ENCODE measurements around the gene SH2D6. TPM values are rescaled to one million over a fixed set of nuclear protein-coding genes. Genes with fewer than 3 reads are reported as not detected.

Gene SH2D6
- total and polyA plus RNA-seq, 9 of the 15 experiments (the other 6 are each of a cell fraction or from before 2014, with no cell fraction given), result 0.07 to 0.76 (median 0.33) TPM; not detected in 2

DNA sequence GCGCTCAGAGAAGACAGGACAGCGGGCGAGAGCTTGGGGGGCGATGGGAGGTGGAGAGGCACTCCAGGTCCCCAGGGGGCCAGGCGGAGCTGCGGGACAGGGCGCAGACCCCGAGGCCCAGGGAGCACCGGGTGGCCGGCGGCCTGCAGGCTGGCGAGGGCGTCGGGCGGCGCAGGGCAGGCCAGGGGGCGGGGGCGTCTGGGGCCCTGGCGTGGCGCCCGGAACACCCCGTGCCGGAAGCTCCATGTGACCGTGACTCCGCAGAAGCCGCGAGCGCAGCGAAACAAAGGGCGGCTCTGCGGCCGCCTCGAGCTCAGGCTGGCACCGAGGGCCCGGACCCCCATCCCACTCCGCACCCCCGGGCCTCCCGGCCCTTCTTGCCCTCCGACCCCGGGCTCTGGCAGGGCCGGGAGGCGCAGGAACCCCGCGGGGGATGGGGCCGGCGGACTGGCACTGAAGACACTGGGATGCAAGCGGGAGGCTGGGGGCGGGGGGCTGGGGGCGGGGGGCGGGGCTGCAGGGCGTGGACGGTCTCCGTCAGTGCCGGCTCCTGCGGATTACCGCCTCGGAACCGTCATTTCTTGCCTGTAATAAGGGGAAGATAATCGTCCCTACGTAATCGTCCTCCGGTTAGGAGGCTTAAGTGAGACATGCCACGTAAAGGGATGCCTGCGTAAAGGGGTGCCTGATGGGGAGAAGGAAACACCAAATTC is 19.1 kb downstream of the SH2D6 start (continued):
- TF ChIP-seq JUN (IDR thresholded peaks at IDR 0.05; ENCODE audit: borderline replicate concordance, low read depth, low read length) (no peak), JUN (CRISPR knock-in tag; IDR thresholded peaks at IDR 0.05; ENCODE audit: borderline replicate concordance) (no peak), SIRT6 (IDR thresholded peaks at IDR 0.05; ENCODE audit: low read depth, low read length) (no peak), ZNF316 (IDR thresholded peaks at IDR 0.05) (peak; percentile 56), ZNF212 (CRISPR knock-in tag; IDR thresholded peaks at IDR 0.05) (no peak), RBBP5 (IDR thresholded peaks at IDR 0.05; ENCODE audit: borderline replicate concordance, insufficient read depth, low read length, poor library complexity, severe bottlenecking) (no peak), TCF3 (CRISPR knock-in tag; IDR thresholded peaks at IDR 0.05) (no peak), HDAC6 (IDR thresholded peaks at IDR 0.05; ENCODE audit: low read depth, low read length) (no peak), U2AF1 (optimal IDR thresholded peaks at IDR 0.05; ENCODE audit: low read depth, low read length) (no peak), SETDB1 (IDR thresholded peaks at IDR 0.05; ENCODE audit: low read length) (no peak), POLR2H (tag; IDR thresholded peaks at IDR 0.05; ENCODE audit: low read depth) (no peak)
- TF ChIP-seq, protein P1, sequence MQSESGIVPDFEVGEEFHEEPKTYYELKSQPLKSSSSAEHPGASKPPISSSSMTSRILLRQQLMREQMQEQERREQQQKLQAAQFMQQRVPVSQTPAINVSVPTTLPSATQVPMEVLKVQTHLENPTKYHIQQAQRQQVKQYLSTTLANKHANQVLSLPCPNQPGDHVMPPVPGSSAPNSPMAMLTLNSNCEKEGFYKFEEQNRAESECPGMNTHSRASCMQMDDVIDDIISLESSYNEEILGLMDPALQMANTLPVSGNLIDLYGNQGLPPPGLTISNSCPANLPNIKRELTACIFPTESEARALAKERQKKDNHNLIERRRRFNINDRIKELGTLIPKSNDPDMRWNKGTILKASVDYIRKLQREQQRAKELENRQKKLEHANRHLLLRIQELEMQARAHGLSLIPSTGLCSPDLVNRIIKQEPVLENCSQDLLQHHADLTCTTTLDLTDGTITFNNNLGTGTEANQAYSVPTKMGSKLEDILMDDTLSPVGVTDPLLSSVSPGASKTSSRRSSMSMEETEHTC (IDR thresholded peaks at IDR 0.05), result peak; percentile 87
- TF ChIP-seq, protein P2, sequence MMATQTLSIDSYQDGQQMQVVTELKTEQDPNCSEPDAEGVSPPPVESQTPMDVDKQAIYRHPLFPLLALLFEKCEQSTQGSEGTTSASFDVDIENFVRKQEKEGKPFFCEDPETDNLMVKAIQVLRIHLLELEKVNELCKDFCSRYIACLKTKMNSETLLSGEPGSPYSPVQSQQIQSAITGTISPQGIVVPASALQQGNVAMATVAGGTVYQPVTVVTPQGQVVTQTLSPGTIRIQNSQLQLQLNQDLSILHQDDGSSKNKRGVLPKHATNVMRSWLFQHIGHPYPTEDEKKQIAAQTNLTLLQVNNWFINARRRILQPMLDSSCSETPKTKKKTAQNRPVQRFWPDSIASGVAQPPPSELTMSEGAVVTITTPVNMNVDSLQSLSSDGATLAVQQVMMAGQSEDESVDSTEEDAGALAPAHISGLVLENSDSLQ (IDR thresholded peaks at IDR 0.05), result no peak
- TF ChIP-seq, protein P3, sequence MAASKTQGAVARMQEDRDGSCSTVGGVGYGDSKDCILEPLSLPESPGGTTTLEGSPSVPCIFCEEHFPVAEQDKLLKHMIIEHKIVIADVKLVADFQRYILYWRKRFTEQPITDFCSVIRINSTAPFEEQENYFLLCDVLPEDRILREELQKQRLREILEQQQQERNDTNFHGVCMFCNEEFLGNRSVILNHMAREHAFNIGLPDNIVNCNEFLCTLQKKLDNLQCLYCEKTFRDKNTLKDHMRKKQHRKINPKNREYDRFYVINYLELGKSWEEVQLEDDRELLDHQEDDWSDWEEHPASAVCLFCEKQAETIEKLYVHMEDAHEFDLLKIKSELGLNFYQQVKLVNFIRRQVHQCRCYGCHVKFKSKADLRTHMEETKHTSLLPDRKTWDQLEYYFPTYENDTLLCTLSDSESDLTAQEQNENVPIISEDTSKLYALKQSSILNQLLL (CRISPR knock-in tag; IDR thresholded peaks at IDR 0.05; ENCODE audit: borderline replicate concordance), result no peak
- TF ChIP-seq, protein P4, sequence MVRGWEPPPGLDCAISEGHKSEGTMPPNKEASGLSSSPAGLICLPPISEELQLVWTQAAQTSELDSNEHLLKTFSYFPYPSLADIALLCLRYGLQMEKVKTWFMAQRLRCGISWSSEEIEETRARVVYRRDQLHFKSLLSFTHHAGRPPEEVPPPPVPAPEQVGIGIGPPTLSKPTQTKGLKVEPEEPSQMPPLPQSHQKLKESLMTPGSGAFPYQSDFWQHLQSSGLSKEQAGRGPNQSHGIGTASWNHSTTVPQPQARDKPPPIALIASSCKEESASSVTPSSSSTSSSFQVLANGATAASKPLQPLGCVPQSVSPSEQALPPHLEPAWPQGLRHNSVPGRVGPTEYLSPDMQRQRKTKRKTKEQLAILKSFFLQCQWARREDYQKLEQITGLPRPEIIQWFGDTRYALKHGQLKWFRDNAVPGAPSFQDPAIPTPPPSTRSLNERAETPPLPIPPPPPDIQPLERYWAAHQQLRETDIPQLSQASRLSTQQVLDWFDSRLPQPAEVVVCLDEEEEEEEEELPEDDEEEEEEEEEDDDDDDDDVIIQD (CRISPR knock-in tag; IDR thresholded peaks at IDR 0.05), result no peak
- TF ChIP-seq, protein P5, sequence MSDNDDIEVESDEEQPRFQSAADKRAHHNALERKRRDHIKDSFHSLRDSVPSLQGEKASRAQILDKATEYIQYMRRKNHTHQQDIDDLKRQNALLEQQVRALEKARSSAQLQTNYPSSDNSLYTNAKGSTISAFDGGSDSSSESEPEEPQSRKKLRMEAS (CRISPR knock-in tag; IDR thresholded peaks at IDR 0.05), result no peak
- TF ChIP-seq, protein P6, sequence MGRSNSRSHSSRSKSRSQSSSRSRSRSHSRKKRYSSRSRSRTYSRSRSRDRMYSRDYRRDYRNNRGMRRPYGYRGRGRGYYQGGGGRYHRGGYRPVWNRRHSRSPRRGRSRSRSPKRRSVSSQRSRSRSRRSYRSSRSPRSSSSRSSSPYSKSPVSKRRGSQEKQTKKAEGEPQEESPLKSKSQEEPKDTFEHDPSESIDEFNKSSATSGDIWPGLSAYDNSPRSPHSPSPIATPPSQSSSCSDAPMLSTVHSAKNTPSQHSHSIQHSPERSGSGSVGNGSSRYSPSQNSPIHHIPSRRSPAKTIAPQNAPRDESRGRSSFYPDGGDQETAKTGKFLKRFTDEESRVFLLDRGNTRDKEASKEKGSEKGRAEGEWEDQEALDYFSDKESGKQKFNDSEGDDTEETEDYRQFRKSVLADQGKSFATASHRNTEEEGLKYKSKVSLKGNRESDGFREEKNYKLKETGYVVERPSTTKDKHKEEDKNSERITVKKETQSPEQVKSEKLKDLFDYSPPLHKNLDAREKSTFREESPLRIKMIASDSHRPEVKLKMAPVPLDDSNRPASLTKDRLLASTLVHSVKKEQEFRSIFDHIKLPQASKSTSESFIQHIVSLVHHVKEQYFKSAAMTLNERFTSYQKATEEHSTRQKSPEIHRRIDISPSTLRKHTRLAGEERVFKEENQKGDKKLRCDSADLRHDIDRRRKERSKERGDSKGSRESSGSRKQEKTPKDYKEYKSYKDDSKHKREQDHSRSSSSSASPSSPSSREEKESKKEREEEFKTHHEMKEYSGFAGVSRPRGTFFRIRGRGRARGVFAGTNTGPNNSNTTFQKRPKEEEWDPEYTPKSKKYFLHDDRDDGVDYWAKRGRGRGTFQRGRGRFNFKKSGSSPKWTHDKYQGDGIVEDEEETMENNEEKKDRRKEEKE (IDR thresholded peaks at IDR 0.05; ENCODE audit: borderline replicate concordance in 1 of 2, control insufficient read depth in 1 of 2, low read depth in 2 of 2, low read length in 1 of 2), result no peak

Measured in K562 (cell line).